NCI-H526 treated with DMSO at 0.1 percent for 48 hours (cell line): Measurements from ENCODE around the gene FADS2.

Experiments
- DNase-seq: peaks from one replicate; lab custom pipeline; 2025; lab: John Stamatoyannopoulos, UW

FADS2 gene

DNA sequence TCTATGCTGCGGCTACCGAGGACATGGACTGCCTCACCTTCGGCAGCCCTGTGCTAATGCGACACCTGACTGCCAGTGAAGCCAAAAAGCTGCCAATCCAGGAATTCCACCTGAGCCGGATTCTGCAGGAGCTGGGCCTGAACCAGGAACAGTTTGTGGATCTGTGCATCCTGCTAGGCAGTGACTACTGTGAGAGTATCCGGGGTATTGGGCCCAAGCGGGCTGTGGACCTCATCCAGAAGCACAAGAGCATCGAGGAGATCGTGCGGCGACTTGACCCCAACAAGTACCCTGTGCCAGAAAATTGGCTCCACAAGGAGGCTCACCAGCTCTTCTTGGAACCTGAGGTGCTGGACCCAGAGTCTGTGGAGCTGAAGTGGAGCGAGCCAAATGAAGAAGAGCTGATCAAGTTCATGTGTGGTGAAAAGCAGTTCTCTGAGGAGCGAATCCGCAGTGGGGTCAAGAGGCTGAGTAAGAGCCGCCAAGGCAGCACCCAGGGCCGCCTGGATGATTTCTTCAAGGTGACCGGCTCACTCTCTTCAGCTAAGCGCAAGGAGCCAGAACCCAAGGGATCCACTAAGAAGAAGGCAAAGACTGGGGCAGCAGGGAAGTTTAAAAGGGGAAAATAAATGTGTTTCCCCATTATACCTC, 32.1 kb upstream of the FADS2 start:
- no peak for DNase-seq

DNA sequence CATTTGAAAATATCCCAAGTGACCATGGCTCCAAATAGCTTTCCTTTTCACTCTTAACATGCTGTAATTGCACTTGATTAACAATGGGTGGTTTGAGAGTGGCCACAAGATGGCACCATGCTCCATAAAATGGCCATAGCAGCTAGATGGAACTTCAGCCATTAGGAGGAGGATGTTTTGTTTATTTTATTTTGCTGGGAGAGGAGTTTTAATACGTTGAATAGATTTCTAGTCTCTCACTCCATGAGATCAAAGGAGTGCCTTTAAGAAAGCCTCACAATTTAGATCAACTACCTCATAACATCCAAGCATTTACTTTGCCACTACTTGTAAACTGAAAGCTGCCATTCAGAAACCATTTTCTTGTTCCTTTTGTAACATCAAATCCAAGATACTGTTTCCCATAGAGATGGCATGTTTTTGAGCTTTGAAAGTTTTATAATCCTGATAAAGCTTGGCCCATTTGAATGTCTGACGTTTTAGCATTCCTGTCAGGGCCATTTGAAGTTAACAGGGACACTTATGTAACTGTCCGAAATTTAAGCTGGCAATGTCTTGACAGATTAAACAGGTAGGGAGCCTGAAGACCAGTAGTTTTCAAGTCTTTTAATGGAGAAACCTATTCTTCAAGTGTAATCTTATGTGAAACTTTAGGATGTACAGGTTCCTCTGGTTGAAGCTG, 30.7 kb upstream of the FADS2 start:
- peak; percentile 74 for DNase-seq

DNA sequence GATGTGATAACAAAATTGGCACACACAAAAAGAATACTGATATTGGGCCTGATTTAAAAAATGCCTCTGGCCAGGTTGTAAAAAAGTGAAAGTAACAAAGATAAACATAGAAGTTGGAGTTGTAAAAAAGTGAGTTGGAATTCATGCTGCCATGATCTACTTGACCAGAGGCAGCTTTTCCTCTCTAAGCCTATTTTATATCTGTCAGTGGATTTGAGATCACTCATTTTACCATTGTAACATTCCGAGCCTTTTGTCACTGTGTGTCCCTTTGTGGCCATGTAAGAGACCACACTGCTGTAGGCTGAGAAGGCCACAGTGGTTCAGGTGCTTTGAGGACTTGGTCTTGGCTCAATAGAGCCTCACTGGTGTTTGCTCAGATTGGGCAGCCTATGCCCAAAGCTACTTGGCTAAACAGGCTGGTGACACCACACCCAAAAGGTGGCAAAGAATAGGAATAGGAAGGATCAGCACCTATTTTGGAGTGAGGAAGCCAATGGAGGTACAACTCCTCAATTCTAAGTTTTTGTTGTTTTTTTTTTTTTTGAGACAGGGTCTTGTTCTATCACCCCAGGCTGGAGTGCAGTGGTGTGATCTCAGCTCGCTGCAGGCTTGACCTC, 28.3 kb upstream of the FADS2 start:
- no peak for DNase-seq

DNA sequence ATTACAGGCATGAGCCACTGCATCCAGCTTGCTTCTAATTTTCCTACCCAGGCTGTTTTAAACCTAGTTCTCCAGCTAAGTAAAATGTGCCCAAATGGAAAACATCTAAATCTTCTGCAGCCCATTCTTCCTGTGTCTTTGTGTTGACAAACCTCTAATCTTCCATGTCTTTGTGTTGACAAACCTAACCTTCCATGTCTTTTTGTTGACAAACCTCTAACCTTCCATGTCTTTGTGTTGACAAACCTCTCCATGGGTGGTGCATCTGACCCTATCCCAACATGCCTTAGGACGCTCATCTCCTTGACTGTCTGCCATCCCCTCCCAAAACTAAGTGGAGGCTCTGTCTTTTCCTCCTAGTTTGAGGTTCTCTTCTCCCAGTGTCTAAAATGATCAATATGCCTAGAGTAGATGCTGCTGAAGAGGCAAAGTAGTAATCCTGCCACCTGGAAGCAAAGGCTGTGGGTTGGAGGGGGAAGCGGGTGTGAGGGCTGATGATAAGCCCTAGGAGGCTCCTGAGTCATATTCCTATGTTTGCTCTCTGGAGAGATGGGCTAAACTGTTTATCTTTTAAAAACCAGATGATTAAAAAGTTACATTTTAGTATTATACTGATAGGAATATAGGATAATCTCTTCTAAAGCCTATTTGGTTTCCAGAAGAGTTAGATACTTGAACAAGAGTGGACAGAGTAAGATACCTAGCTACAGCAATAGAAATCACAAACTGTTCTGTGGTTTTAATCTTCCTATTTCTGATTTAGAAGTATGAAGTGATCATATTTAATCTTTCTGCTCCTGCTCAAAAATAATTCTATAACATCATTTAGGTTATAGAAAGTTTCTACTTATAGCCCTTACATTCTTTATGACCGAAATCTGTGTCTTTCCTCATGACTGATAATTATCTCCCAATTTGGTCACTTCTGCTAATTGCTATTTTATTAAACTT, 27.5 kb upstream of the FADS2 start:
- DNase-seq: no peak

DNA sequence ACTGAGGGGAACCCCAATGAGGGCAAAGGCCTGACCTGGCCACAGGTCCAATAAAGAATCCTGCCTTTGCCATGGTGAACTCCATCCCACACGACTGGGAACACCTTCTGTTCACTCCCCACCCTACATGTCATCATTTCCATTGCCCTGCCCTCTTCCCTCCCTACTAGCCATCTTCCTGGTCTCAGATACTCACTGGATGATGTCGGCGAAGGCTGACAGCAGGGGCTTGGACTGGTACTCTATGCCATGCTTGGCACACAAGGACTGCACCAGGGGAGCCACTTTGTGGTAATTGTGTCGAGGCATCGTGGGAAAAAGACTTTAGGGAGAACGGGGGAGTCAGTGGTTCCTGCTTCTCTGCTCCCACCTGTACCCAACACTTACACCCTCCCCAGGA, 25.5 kb upstream of the FADS2 start:
- no peak for DNase-seq

DNA sequence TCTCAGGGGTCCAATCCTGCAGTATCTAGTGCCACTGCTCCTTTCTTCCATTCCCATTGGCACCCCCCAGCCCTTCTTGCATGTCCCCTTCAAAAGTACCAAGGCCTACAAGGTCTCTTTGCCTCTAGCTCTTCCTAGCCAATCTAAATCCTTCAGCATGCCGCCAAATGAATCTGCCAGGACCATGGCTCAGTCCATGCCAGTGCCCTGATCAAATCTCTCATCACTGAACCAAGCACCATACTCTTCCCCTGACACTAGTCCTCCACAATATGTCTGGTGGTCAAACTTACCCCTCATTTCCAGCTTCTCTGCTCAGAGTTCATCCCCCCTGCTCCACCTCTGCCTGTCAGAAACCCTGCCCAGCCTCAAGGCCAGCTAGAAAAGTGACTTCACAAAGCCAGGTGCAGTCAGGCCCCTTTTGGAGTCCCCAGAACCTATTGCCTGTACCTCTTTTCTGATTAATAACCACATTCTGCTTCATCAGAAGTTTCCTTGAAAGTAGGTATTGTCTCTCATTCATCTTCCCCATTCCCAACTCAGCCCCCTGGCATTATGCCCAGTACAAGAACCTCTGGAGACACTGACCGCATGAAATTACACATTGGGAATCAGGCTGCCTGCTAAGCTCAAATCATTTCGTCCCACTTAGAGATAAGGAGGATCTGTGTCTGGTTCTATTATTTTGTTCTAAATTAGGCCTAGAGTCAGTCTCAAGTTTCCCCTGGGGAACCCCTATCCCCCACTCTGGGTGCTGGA, 24.0 kb upstream of the FADS2 start:
- DNase-seq: no peak

DNA sequence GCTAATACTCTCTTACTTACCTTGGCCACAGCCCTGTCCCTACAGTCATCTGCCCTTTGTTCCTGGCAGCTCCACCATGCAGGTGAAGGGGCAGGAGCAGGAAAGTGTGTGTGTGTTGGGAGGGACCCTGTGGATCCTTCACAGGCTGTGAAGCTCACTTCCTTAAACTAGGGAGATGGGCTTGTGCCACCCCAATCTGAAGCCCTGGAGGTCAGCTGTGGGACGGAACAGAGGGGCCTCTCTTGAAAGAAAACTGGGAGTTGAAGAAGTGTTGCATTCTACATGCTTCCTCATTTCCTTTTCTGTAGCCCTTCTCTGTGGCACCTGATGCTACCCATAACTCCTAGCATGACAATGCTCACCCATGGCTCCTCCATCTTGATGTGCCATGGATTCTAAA, 23.0 kb upstream of the FADS2 start:
- no peak for DNase-seq

DNA sequence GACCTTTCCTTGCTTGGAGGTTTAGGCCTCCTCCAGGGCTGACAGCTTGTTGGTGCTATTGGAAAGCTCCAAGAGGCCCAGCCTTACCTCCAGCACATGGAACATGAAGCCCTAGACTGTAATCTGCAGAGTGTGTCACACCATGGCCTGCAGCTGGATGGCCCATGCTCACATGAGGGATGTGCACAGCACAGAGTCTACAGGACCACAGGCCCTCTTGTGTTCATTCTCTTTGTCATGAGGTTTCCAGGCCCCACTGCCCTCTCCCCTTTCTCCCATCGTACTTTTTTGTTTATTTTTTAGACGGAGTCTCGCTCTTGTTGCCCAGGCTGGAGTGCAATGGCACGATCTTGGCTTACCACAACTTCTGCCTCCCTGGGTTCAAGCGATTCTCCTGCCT, 21.3 kb upstream of the FADS2 start:
- no peak for DNase-seq

DNA sequence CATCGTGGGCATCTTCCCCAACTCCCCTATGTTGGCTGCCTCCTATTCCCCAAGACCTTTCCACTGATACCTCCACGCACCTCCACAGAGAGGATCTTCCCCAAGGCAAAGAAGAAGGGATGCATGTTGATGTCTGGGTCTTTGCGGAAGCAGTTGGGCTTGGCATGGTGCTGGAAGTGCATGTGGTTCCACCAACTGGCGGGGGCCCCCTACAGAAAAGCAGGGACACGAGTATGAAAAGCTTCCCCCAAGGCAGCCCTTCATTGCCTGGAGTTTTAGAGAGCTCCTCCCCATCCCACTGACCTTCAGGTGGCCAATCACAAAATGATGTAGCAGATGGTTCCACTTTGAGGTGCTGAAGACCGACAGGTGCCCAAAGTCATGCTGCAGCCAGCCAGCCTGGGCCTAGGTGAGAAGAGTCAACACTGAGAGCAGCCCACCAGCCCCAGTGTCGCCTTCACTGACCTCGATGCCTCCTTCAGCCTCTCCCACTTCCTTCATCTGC, 17.4 kb upstream of the FADS2 start:
- DNase-seq: no peak

DNA sequence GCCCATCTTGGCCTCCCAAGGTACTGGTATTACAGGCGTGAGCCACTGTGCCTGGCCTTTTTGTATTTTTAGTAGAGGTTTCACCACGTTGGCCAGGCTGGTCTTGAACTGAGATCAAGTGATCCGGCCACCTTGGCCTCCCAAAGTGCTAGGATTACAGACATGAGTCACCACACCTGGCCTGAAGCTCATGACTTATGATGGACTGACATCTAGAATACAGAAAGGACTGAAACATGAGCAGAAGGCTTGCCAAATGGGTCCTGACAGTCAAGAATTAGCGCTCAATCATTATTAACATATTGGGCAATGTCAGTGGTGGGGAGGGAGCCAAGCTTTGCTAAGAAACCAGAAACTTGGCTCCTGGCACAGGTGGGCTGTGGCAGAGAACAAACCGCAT, 16.3 kb upstream of the FADS2 start:
- DNase-seq: no peak

DNA sequence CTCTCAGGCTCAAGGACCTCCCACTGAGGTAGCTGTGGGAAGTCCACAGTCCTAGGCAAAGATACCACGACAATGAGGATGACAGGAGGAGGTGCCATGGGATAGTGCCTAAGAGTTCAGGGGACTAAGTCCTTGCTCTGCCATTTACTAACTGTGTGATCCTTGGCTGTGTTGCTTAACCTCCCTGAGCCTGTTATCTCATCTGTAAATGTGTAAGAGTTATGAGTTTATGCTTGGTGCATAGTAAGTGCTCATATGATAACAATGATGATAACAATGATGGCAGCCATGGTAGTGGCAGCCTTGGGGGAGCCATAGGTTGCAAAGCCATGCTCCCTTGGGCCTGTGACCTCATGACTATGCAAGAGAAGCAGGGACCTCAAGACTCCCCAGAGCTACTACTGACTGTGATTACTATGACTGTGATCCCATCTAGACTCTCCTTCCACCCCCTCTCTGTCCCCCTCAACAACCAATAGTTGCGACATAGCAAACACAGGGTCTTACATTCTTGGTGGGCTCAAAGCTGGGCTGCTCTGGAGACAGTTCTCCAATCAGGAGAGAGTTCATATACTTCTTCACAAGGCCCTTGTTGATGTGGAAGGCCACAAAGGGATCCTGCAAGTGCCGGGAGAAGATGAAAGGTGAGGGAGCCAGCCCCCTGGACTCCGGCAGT, 15.2 kb upstream of the FADS2 start:
- DNase-seq: no peak

DNA sequence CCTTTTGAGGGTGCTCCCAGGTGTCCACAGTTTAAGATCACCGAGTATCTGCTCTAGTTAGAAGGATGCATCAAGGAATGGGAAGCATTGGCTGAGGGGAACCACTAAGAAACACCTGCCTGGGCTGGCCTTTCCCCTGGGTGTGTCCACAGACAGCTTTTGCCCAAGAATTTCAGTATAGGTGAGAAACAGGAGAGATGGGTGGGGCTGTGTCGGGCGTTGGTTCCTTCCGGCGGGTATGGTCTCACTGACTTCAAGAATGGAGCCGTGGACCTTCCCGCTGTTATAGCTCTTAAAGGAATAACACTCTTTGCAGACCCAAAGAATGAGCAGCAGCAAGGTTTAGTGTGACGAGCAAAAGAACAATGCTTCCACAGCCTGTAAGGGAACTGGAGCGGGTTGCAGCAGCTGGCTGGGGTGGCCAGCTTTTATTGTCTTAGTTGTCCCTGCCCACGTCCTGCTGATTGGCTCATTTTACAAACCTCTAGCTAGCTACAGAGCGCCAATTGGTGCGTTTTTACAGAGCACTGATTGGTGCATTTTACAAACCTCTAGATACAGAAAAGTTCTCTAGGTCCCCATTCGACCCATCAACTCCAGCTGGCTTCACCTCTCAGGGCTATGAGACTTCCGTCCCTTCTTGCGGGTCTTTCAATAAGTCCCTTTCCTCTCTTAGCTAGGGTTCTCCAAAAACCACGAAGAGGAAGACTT, 13.7 kb upstream of the FADS2 start:
- DNase-seq: no peak

DNA sequence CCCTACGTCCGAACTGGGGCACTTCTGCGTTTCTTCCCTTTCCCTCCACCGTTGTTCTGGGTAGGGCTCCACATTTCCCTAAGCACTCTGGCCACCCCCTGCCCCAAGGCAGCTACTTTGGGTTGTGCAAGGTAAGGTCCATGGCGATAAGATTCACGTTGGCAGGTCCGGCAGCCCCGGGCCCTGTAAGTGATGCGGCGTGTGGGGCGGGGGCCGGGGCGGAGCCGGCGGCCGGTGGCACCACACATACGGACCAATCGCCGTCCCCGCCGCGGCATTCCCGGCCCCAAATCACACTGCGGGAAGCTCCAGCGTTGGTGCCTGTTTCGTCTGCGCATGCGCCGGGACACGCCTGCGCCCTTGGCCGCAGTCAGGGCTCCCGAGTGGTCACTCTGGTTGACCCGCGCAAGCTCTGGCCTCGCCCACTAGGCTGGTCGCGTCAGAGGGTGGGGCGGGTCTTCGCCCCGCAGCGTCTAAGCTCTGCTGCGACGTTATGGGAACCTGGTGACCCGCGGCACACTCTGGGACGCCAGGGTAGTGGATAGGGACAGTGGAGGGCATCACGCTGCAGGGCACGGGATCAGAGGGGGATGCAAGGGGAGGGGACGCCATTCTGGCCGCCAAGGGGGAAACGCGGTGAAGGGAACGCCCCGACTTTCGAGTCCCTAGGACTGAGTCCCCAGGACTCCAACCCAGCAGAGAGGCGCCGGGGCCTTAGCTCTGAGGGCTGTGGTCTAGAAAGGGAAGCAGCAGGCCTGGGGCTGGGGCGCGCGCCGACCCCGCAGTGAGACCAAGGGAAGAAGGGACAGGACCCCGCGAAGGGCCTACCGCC, 12.9 kb upstream of the FADS2 start:
- peak; percentile 83 for DNase-seq

DNA sequence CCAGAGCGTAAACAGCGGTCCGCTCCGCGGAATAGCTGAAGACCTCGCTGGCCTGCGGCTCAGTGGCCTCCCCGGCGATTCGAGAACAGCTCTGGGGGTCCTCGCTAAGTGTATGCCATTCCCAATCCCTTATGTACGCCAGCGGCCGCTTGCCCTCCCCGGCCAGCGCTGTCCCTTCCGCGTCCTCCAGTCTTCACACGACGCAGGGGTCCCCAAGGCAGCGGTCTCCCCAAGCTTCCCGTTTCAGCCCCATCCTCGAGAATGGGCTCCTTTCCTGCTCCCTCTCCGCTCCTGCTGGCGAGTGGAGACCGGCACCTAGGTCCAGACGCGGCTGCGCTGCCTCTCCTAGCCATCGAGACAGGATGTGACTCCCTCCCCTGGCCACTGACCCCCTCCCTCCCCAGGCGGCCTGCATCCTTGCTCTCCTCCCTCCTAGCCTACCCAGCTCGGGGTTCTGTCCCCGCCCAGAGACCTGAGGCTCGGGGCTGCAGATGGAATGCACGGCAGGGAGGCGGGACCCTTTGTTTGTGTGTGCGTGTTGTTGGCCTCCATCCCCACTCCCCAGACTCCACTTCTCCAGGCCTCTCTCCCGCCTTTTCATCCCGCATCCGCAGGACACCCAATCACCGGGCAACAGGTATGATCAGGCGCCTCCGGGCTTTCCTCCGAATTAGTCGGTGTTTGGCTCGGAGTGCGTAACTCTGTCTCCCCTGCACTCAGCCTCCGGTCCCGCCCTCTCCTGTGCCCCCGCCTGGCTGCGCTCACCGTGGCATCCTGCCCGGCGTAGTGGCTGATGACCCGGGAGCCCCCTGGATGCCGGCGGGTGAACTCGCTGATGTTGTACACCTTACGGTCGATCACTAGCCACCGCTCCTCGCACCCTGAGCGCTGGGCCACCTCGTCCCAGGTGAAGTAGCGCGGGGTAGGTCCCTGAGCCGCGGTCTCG, 12.0 kb upstream of the FADS2 start:
- DNase-seq: peak; percentile 85

DNA sequence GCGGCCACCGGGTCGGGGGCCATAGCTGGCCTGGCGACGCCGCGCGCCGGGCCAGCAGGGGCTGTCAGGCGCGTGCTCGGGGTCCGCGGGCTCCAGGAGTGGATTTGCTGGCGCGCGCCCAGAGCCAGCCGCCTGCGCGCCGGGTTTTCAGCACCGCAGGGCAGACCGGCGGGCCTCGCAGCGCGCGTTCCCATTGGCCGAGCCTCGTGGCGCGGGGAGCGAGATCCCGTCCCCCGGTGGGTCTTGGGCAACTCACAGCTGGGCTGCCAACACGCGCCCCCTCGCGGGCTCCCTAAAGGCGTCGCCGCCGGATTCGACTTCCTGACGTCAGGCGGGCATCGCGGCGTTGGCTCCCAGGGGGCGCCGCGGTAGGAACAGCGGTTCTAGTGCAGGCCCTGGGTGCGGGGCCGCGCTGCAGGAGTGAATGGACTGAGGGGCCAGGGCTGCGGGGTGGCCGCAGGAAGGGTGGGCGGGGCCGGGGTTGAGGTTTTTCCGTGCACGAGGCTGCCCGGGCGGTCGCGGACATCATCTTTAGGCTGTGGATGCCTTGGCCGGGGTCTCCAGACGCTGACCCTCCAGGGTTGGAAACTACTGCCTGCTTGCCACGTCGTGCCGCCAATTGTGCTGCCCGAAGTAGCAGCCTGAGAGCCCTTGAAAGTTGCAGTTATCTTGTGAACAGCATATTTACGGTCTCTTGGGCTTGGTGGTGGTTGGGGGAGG, 11.2 kb upstream of the FADS2 start, which contains the start of gene FADS1:
FADS1 (minus strand) TSS at position 268 of the 720 bp plus-strand sequence; CDS start at position 194, 74 bp downstream.
- peak; percentile 96 for DNase-seq

DNA sequence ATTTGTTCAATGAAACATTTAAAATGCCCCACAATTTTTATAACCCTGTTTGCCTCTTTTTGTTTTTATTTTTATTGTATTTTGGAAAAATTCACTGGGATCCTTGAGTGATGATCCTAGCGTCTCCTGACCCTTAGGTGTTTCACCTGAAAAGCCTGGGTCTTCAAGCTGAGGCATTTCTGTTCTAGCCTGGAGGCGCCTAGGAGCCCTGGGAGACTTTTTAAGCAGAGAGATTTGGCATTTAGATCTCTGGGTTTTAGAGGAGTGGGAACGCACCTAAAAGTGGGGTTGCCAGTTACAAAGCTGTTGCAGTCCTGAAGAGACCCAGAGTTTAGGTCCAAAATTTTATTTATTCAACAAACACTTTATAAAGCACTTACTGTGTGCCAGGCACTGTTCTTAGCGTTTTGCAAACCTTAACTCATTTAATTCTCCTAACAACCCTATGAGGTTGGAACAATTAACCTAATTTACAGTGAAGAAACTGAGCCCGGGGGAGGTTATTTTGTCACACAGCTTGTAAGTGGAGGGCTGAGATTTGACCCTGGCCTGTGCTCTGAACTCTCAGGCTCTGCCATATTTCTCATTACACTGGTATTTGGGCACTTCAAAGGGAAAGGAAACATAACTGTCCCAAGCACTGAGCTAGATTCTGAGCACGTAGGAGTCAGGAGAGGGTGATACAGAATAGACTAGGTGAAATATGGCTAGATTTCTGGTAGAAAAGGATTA, 10.5 kb upstream of the FADS2 start:
- DNase-seq: no peak

DNA sequence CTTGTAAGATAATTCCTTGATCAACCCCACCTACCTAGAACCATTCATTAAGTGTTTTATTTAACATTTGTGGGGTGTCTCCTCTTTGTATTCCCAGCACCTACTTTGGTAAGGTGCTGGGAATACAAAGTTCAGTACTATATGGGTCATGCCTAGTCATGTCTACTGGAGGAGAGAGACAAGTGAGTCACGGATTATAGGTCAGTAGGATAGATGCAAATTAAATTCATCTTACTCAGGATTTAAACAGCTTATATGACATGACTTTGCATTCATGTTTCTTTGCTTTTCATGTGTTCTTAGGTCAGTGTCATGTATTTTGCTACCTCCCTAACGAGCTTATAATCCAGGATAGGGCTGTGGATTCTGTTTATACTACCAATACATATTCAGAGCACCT, 7.9 kb upstream of the FADS2 start:
- DNase-seq: peak; percentile 32
